B cell (primary cell): ENCODE data around the gene EDDM13.

Source experiments
- CTCF ChIP-seq: fragments of 200-600 bp; IDR thresholded peaks from one replicate; pipeline ENCODE4 v1.8.0; 2022; ENCODE audit warnings: antibody characterized with exemption, mild to moderate bottlenecking
- EZH2 ChIP-seq: IDR thresholded peaks from 2 replicates; pipeline ENCODE4 v1.6.1; 2012; ENCODE audit warnings: borderline replicate concordance, low read depth, mild to moderate bottlenecking, moderate library complexity, low read length; ENCODE audit not compliant: insufficient read depth, poor library complexity, severe bottlenecking

DNA sequence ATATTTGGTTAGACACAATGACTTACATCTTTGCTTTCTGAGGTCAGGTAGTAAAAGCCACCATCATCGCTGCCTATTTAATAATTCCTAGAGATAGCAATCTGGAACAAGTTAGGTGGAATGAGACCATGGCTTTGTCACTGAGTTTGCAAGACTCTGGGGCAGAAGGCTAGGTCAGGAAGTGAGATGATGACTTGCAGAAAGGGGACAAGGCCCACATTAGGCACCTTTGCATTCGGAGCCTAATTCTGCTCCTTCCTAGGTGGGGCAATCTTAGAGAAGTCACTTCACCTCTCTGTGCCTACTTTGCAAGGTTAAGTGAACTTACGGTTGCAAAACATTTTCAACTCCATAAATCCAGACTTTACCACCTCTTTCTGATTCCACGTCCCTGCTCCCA, 10.3 kb downstream of the EDDM13 start:
- TF ChIP-seq CTCF (no peak), EZH2 (no peak)
